CD14-positive monocyte (primary cell): Measurements from ENCODE around the gene GALNT14. TPM values are rescaled to one million over a fixed set of nuclear protein-coding genes. Genes with fewer than 3 reads are reported as not detected.

Experiments
- DNase-seq, 3 donors: peaks; one replicate each; pipeline ENCODE4 v3.0.0-alpha.2; 2011 to 2022
- H2AFZ ChIP-seq: 2 replicates; pipeline ENCODE4 v1.6.0; 2012; ENCODE audit warnings: mild to moderate bottlenecking, low read depth, low read length, inconsistent platforms; ENCODE audit not compliant: insufficient read depth, poor library complexity, severe bottlenecking
- H3K27ac ChIP-seq, 2 donors: 1 replicate in 1 of 2; 2 replicates in 1 of 2; pipeline ENCODE4 v1.5.1; 2012 to 2013; ENCODE audit warnings: low read length in 2 of 2, control low read depth in 1 of 2, inconsistent platforms in 1 of 2, low read depth in 1 of 2, mild to moderate bottlenecking in 1 of 2
- H3K27me3 ChIP-seq, 2 donors: one replicate each; pipeline versions ENCODE4 v1.6.0 to v1.6.1; 2011 to 2013; ENCODE audit warnings: low read length in 2 of 2; ENCODE audit not compliant: control insufficient read depth in 2 of 2, insufficient read depth in 2 of 2
- H3K36me3 ChIP-seq, 2 donors: replicated peaks in 1 of 2; 1 replicate in 1 of 2; 2 replicates in 1 of 2; pipeline versions ENCODE4 v1.5.1 to v1.6.1; 2012 to 2013; ENCODE audit warnings: low read length in 2 of 2, control low read depth in 1 of 2, inconsistent platforms in 1 of 2, mild to moderate bottlenecking in 1 of 2; ENCODE audit not compliant: insufficient read depth in 2 of 2, control insufficient read depth in 1 of 2
- H3K4me1 ChIP-seq, 2 donors: 1 replicate in 1 of 2; 2 replicates in 1 of 2; pipeline versions ENCODE4 v1.5.1 to v1.6.1; 2012 to 2013; ENCODE audit warnings: low read length in 2 of 2, control low read depth in 1 of 2, inconsistent platforms in 1 of 2, mild to moderate bottlenecking in 1 of 2, moderate library complexity in 1 of 2; ENCODE audit not compliant: insufficient read depth in 2 of 2, control insufficient read depth in 1 of 2
- H3K4me2 ChIP-seq: replicated peaks from 2 replicates; pipeline ENCODE3; 2012; ENCODE audit warnings: low read length, moderate library complexity, mild to moderate bottlenecking; ENCODE audit not compliant: poor library complexity, severe bottlenecking; ENCODE audit errors: extremely low read depth
- H3K4me3 ChIP-seq, 3 experiments: fragments of 200-600 bp in 1 of 3; sonication (generic) in 1 of 3; replicated peaks in 1 of 3; 1 replicate in 2 of 3; 2 replicates in 1 of 3; pipeline ENCODE4 v1.5.1; 2011 to 2013; ENCODE audit warnings: low read length in 3 of 3, mild to moderate bottlenecking in 3 of 3, control low read depth in 2 of 3, low read depth in 2 of 3, inconsistent platforms in 1 of 3, moderate library complexity in 1 of 3
- H3K79me2 ChIP-seq: 2 replicates; pipeline ENCODE4 v1.6.0; 2012; ENCODE audit warnings: mild to moderate bottlenecking, control low read depth, inconsistent platforms, low read length, moderate library complexity; ENCODE audit not compliant: insufficient read depth
- H3K9ac ChIP-seq: 2 replicates; pipeline ENCODE4 v1.6.0; 2017; ENCODE audit warnings: low read length, mild to moderate bottlenecking; ENCODE audit not compliant: insufficient read depth, poor library complexity, severe bottlenecking
- H3K9me3 ChIP-seq, 2 donors: replicated peaks in 1 of 2; 1 replicate in 1 of 2; 2 replicates in 1 of 2; pipeline versions ENCODE4 v1.5.1 to v1.6.1; 2012 to 2013; ENCODE audit warnings: low read length in 2 of 2, control low read depth in 1 of 2; ENCODE audit not compliant: control insufficient read depth in 1 of 2, insufficient read depth in 1 of 2
- H4K20me1 ChIP-seq: 2 replicates; pipeline ENCODE4 v1.6.0; 2012; ENCODE audit warnings: mild to moderate bottlenecking, low read length, control low read depth, moderate library complexity; ENCODE audit not compliant: insufficient read depth
- H3K27ac Mint-ChIP-seq, 7 donors: one replicate each; pipeline ENCODE4 v1.8.0; 2020; ENCODE audit warnings: mild to moderate bottlenecking in 7 of 7, mixed read lengths in 7 of 7, moderate library complexity in 6 of 7, inconsistent platforms in 2 of 7
- H3K27me3 Mint-ChIP-seq, 3 donors: one replicate each; pipeline ENCODE4 v1.8.0; 2021 to 2022; ENCODE audit warnings: low read depth in 3 of 3, mild to moderate bottlenecking in 3 of 3, mixed read lengths in 3 of 3, moderate library complexity in 3 of 3, inconsistent platforms in 1 of 3
- H3K36me3 Mint-ChIP-seq, 2 donors: one replicate each; pipeline ENCODE4 v1.8.0; 2020; ENCODE audit warnings: mixed read lengths in 2 of 2, inconsistent platforms in 1 of 2, mild to moderate bottlenecking in 1 of 2
- H3K4me1 Mint-ChIP-seq: one replicate; pipeline ENCODE4 v1.8.0; 2020; ENCODE audit warnings: mild to moderate bottlenecking, mixed read lengths
- H3K4me3 Mint-ChIP-seq, 2 donors: one replicate each; pipeline ENCODE4 v1.8.0; 2020; ENCODE audit warnings: mild to moderate bottlenecking in 2 of 2, mixed read lengths in 2 of 2, moderate library complexity in 1 of 2
- H3K9me3 Mint-ChIP-seq, 7 donors: one replicate each; pipeline ENCODE4 v1.8.0; 2020 to 2022; ENCODE audit warnings: mixed read lengths in 7 of 7, mild to moderate bottlenecking in 6 of 7, moderate library complexity in 6 of 7, inconsistent platforms in 2 of 7
- CTCF ChIP-seq: fragments of 200-600 bp; IDR thresholded peaks from one replicate; pipeline ENCODE4 v1.8.0; 2022; ENCODE audit warnings: antibody characterized with exemption, mild to moderate bottlenecking
- WGBS: methylation state at CpG from one replicate; pipeline ENCODE4 v1.1.5; 2013; ENCODE audit warnings: missing lambda C conversion rate; ENCODE audit not compliant: insufficient coverage; 5-methylcytosine and 5-hydroxymethylcytosine counted together
- intact Hi-C, 2 donors: fragments of 100-400 bp; cut with micrococcal nuclease; formaldehyde crosslinking; loops; one replicate each; pipeline versions ENCODE4 v1.15.0 to v1.15.1; 2023
- polyA plus RNA-seq, 3 donors: library from polyadenylated mRNA; depleted of rRNA in 1 of 3; unstranded in 2 of 3; stranded (reverse) in 1 of 3; fragments of 300-500 nt in 2 of 3; fragments of >200 nt in 1 of 3; fragmentation: Illumina TruSeq in 2 of 3; gene quantifications; 1 replicate in 2 of 3; 2 replicates in 1 of 3; pipeline ENCODE4 v1.2.3, GENCODE V29; 2012 to 2021

GALNT14 gene
- polyA plus RNA-seq, 3 donors: 0.33 TPM; not detected in 2

GRCh38 chr2:30964334-30965005, 173.8 kb downstream of the GALNT14 start:
- no peak overlapping the region for H3K4me3 Mint-ChIP-seq
- Histone ChIP-seq H3K27ac (no peak overlapping the region), H3K4me2 (no peak overlapping the region), H4K20me1 (no peaks in the 10 kb centered on the region), H3K4me1 (no peaks in the 10 kb centered on the region), H3K4me3 (no peak overlapping the region), H3K79me2 (no peaks in the 10 kb centered on the region), H3K36me3 (no peaks in the 10 kb centered on the region), H3K27me3 (no peaks in the 10 kb centered on the region), H3K9me3 (no peaks in the 10 kb centered on the region), H3K9ac (no peak overlapping the region), H2AFZ (no peak overlapping the region)
- no peak for TF ChIP-seq CTCF
- no peak overlapping the region for H3K27ac Mint-ChIP-seq
- H3K9me3 Mint-ChIP-seq: no peaks in the 10 kb centered on the region
- H3K36me3 Mint-ChIP-seq: no peaks in the 10 kb centered on the region
- no peaks in the 10 kb centered on the region for H3K4me1 Mint-ChIP-seq
- intact Hi-C loops: no loop called here
- DNase-seq: no peak
- 80% methylated on average over 6 of the region's 11 CpGs for WGBS
- H3K27me3 Mint-ChIP-seq: peaks cover 0 to 7% (median 0%) of the 10 kb centered on the region in 3 donors

- no peak overlapping the region for H3K27ac ChIP-seq
- Mint-ChIP-seq H3K36me3 (no peaks in the 10 kb centered on the region), H3K9me3 (no peaks in the 10 kb centered on the region), H3K27ac (no peak overlapping the region), H3K4me3 (no peak overlapping the region), H3K27me3 (peaks cover 0 to 5% (median 0%) of the 10 kb centered on the region in 3 donors), H3K4me1 (peaks cover 8% of the 10 kb centered on the region)
- no peak overlapping the region for H3K4me3 ChIP-seq
- H4K20me1 ChIP-seq: no peaks in the 10 kb centered on the region
- no peaks in the 10 kb centered on the region for H3K79me2 ChIP-seq
- H3K9me3 ChIP-seq: no peaks in the 10 kb centered on the region
- intact Hi-C loops: no loop called here
- no peak overlapping the region for H3K9ac ChIP-seq
- no peak overlapping the region for H3K4me2 ChIP-seq
- DNase-seq: no peak
- H3K27me3 ChIP-seq: no peaks in the 10 kb centered on the region
- H3K4me1 ChIP-seq: no peaks in the 10 kb centered on the region
- WGBS: 97% methylated on average over 3 of the region's 7 CpGs
- no peak overlapping the region for H2AFZ ChIP-seq
- no peak for TF ChIP-seq CTCF
- no peaks in the 10 kb centered on the region for H3K36me3 ChIP-seq
Measured at GRCh38 chr2:30963184-30963583, 175.1 kb downstream of the GALNT14 start.
